OCI-LY1 (cell line): Measurements from ENCODE around the gene PRSS8.

Experiments
- CTCF ChIP-seq: fragments of 200-600 bp; sonication (generic), shearing (Covaris generic); IDR thresholded peaks from 2 replicates; pipeline ENCODE4 v1.5.1; 2017; ENCODE audit warnings: mild to moderate bottlenecking, antibody characterized with exemption, low read length, moderate library complexity, mixed read lengths
- EZH2 ChIP-seq: fragments of 200-600 bp; sonication (generic), shearing (Covaris generic); IDR thresholded peaks from 2 replicates; pipeline ENCODE4 v1.8.0; 2017; ENCODE audit warnings: borderline replicate concordance, mixed run types, mild to moderate bottlenecking, antibody characterized with exemption, low read length, moderate library complexity, mixed read lengths

- TF ChIP-seq CTCF (no peak), EZH2 (no peak)
Observed at GRCh38 chr16:31092330-31092729, 43.2 kb downstream of the PRSS8 start.
